ENCODE data around the gene ACSBG1.

Gene ACSBG1

DNA sequence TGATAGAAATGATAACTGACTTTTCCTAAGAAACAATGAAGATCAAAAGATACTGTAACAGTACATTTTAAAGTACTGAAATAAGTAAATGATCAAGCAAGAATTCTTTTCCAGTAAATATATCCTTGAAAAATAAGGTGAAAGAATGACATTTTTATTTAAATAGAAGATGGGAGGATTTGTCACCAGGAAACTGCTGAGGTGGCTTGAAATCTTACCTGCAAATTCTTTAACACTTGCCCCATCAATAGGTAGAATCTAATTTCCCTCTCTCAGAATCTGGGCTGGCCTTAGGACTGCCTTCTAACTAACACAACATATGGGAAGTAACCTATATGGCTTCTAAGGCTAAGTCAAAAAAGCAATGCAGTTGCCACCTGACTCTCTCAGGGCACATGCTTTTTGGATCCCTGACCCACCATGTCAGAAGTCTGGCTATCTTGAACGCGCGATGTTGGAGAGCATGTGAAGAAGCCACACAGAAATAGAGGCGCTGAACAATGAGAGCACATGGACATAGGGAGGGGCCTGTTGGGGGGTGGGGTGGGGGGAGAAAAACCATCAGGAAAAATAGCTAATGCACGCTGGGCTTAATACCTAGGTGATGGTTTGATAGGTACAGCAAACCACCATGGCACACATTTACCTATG, 11.5 kb downstream of the ACSBG1 start:
- DNase-seq (ENCODE audit: low read depth): no peak
- TF ChIP-seq CTCF (IDR thresholded peaks at IDR 0.05; ENCODE audit: low read depth, low read length, missing control alignments): no peak
- H3K4me3 ChIP-seq (ENCODE audit: low read depth, low read length): no peak overlapping the region

DNA sequence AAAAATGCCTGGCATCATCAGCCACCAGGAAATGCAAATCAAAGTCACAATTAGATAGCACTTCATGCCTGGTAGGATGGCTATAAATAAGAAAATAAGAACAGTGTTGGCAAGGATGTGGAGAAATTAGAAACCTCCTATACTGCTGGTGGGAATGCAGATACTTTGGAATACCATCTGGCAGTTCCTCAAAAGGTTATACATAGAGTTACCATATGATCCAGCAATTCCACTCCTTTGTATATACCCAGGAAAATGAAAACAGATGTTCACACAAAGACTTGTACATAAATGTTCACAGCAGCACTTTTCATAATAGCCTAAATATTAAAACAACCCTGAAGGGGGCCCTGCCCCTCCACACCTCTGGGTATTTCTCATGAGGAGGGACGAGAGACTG, 13.7 kb downstream of the ACSBG1 start:
- no peak overlapping the region for H3K4me3 ChIP-seq (ENCODE audit: low read depth, low read length)
- DNase-seq (ENCODE audit: low read depth): no peak
- TF ChIP-seq CTCF (IDR thresholded peaks at IDR 0.05; ENCODE audit: low read depth, low read length, missing control alignments): no peak

DNA sequence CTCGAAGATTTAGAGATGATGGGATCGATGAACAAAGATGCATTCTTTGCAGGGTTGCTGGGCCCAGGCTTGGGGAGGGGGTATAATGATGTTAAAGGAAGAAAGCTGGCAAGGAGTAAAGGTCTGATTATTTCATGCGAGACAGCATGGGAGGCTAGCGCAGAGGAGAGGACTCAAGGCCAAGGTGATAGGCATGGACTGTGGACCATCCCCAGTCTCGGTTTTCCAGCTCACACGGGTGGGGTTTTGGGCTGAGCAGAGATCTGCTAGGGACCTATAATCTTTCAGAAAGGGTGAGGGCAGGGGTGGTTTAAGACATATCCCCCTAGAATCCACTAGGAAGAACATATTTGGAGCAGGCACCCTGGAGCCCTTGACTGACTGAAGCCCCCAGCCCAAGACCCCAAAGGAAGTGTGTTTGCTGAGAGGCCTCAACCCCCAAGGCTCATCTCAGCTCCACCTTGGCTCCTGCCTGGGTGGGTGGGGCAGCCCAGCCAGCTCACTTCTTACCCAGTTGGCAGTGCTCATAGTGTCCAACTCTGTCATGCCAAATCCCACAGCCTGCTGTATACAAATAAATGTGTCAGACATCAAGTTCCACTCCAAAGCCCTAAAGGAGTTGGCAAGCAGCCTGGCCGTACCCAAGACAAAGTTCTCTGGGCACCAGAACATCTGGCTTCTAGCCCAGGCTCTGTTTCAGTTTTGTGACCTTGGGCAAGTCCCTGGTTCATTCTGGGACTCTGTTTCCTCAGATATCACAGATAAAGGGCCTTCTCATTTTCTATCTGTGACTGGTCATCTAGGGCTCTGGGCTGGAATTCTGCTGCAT, 17.9 kb downstream of the ACSBG1 start:
- no peak overlapping the region for H3K4me3 ChIP-seq (ENCODE audit: low read depth, low read length)
- TF ChIP-seq CTCF (IDR thresholded peaks at IDR 0.05; ENCODE audit: low read depth, low read length, missing control alignments): no peak
- DNase-seq (ENCODE audit: low read depth): no peak

DNA sequence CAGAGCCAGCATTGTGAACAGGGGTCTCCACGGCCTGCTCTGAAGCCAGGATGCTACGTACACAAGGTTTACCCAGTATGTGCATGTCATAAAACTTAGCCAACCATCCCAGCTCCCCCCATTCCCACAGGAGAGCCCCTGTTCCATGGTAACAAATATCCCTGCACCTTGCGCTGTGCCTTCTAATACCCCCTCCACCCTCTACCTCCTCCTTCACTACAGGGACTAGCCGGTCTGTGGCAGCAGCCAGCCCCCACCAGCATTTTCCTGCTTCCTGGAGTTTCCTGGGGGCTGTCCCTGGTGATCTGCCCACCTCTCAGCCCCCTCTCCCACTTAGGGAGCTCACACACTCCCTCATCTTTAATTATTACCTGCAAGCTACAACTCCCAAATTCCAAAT, 20.4 kb downstream of the ACSBG1 start:
- no peak overlapping the region for H3K4me3 ChIP-seq (ENCODE audit: low read depth, low read length)
- no peak for DNase-seq (ENCODE audit: low read depth)
- no peak for TF ChIP-seq CTCF (IDR thresholded peaks at IDR 0.05; ENCODE audit: low read depth, low read length, missing control alignments)

DNA sequence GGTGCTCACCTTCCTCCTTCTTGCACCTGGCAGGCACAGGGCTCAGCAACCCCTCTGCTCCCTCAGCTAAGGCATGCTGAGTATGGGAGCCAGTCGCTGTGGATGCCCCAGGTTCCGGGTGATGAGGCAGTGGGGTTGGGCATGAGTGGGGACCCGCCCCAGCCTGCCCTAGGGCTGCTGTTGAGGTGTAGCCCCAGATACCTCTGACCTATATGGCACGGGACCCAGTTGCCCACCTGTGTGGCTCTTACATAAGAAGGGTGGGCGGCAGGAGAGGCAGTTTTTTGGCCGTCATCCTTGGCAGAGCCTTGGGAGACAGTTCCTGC, 21.0 kb downstream of the ACSBG1 start:
- H3K4me3 ChIP-seq (ENCODE audit: low read depth, low read length): no peak overlapping the region
- no peak for TF ChIP-seq CTCF (IDR thresholded peaks at IDR 0.05; ENCODE audit: low read depth, low read length, missing control alignments)
- no peak for DNase-seq (ENCODE audit: low read depth)

- TF ChIP-seq CTCF (IDR thresholded peaks at IDR 0.05; ENCODE audit: low read depth, low read length, missing control alignments): no peak
- H3K4me3 ChIP-seq (ENCODE audit: low read depth, low read length): no peak overlapping the region
- no peak for DNase-seq (ENCODE audit: low read depth)
Observed at GRCh38 chr15:78212546-78213424, 21.6 kb downstream of the ACSBG1 start.

All from GM12864 (cell line).